Kidney (tissue), 14 donors: ENCODE data around the gene VPS39. TPM values are rescaled to one million over a fixed set of nuclear protein-coding genes. Genes with fewer than 3 reads are reported as not detected.

ENCODE experiments used
- DNase-seq, 5 donors: peaks; one replicate each; pipeline ENCODE4 v3.0.0-alpha.2; 2013 to 2020
- FAIRE-seq: peaks from 2 replicates; lab custom pipeline; 2012; peaks lifted over from hg19 to GRCh38; lab: Jason Lieb, UNC
- H3K27ac ChIP-seq, 2 donors: one replicate each; pipeline ENCODE4 v1.7.0; 2013; ENCODE audit warnings: low read depth in 2 of 2, low read length in 2 of 2, inconsistent platforms in 1 of 2
- H3K27me3 ChIP-seq: one replicate; pipeline ENCODE4 v1.7.1; 2013; ENCODE audit warnings: low read length, inconsistent platforms; ENCODE audit not compliant: control insufficient read depth, insufficient read depth
- H3K36me3 ChIP-seq, 3 donors: one replicate each; pipeline versions ENCODE4 v1.7.0 to v1.7.1; 2013; ENCODE audit warnings: low read length in 3 of 3, control low read depth in 1 of 3, inconsistent platforms in 1 of 3; ENCODE audit not compliant: insufficient read depth in 3 of 3, control insufficient read depth in 2 of 3
- H3K4me1 ChIP-seq, 3 donors: one replicate each; pipeline versions ENCODE4 v1.7.0 to v1.7.1; 2013; ENCODE audit warnings: low read length in 3 of 3, inconsistent platforms in 1 of 3, low read depth in 1 of 3; ENCODE audit not compliant: control insufficient read depth in 2 of 3, insufficient read depth in 2 of 3
- H3K4me3 ChIP-seq, 3 donors: one replicate each; pipeline versions ENCODE4 v1.7.0 to v1.8.1; 2013; ENCODE audit warnings: low read length in 3 of 3, control low read depth in 1 of 3, inconsistent platforms in 1 of 3
- H3K9ac ChIP-seq, 3 donors: one replicate each; pipeline versions ENCODE4 v1.7.0 to v1.7.1; 2013; ENCODE audit warnings: low read length in 3 of 3, control low read depth in 1 of 3, inconsistent platforms in 1 of 3
- H3K9me3 ChIP-seq, 3 donors: one replicate each; pipeline versions ENCODE4 v1.7.0 to v1.7.1; 2013; ENCODE audit warnings: low read length in 3 of 3, control low read depth in 1 of 3, inconsistent platforms in 1 of 3; ENCODE audit not compliant: control insufficient read depth in 2 of 3, insufficient read depth in 1 of 3
- intact Hi-C: fragments of 100-400 bp; cut with DNase I; formaldehyde crosslinking; loops from one replicate; pipeline ENCODE4 v1.11.1; 2022
- polyA plus RNA-seq: library from polyadenylated mRNA; stranded (reverse); fragments of 350-450 nt; fragmentation: Illumina TruSeq; extraction: RNeasy Lipid Tissue Mini Kit (QIAGEN cat#74804); gene quantifications from one replicate; pipeline ENCODE4 v1.2.3, GENCODE V29; 2014; ENCODE audit warnings: low read depth, low replicate concordance; ENCODE audit not compliant: insufficient read depth
- total RNA-seq: library from RNA; stranded (reverse); fragmentation: NEBNext Ultra II Directional; extraction: Animal tissue kit (Norgen Biotek cat#: 25700); gene quantifications from one replicate; pipeline ENCODE4 v1.2.1, GENCODE V29; 2021
- TF ChIP-seq, protein P1 (sequence below): IDR thresholded peaks from 3 replicates; pipeline ENCODE4 v1.5.1; 2012; ENCODE audit warnings: mild to moderate bottlenecking, moderate library complexity, borderline replicate concordance; ENCODE audit not compliant: insufficient read depth; ENCODE audit errors: extremely low read depth
- donor health status: control.
- donor health status: control.
- donor health status: control.
- donor health status: control.
- donor health status: control.
- donor health status: DM: yes; HTN: yes; CAD: no.
- donor health status: Normal renal cell carcinoma (clear cell type).

VPS39 gene
- total and polyA plus RNA-seq, 2 donors from 2014 or later, result 33.1 to 70.9 TPM

GRCh38 chr15:42191610-42192346 lies 16.3 kb downstream of the VPS39 start:
- H3K4me1 ChIP-seq, result peaks cover 0 to 2% (median 0%) of the 10 kb centered on the region in 3 donors
- H3K4me3 ChIP-seq, result no peak overlapping the region
- DNase-seq (peak in 1 of 5 donors; percentile 9), FAIRE-seq (no peak)
- H3K36me3 ChIP-seq, result peaks cover 10 to 25% (median 10%) of the 10 kb centered on the region in 3 donors
- TF ChIP-seq, protein P1, sequence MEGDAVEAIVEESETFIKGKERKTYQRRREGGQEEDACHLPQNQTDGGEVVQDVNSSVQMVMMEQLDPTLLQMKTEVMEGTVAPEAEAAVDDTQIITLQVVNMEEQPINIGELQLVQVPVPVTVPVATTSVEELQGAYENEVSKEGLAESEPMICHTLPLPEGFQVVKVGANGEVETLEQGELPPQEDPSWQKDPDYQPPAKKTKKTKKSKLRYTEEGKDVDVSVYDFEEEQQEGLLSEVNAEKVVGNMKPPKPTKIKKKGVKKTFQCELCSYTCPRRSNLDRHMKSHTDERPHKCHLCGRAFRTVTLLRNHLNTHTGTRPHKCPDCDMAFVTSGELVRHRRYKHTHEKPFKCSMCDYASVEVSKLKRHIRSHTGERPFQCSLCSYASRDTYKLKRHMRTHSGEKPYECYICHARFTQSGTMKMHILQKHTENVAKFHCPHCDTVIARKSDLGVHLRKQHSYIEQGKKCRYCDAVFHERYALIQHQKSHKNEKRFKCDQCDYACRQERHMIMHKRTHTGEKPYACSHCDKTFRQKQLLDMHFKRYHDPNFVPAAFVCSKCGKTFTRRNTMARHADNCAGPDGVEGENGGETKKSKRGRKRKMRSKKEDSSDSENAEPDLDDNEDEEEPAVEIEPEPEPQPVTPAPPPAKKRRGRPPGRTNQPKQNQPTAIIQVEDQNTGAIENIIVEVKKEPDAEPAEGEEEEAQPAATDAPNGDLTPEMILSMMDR, result no peak
- H3K27ac ChIP-seq, result no peak overlapping the region
- H3K27me3 ChIP-seq, result no peaks in the 10 kb centered on the region
- H3K9ac ChIP-seq, result no peak overlapping the region
- H3K9me3 ChIP-seq, result no peaks in the 10 kb centered on the region
- intact Hi-C loops, result no loop called here

GRCh38 chr15:42190370-42190769 lies 17.7 kb downstream of the VPS39 start:
- TF ChIP-seq, protein P1, result no peak
- no peak for FAIRE-seq
- Histone ChIP-seq H3K4me1 (peaks cover 0 to 2% (median 0%) of the 10 kb centered on the region in 3 donors), H3K9me3 (no peaks in the 10 kb centered on the region), H3K9ac (no peak overlapping the region), H3K27me3 (no peaks in the 10 kb centered on the region), H3K36me3 (peaks cover 10 to 38% (median 15%) of the 10 kb centered on the region in 3 donors), H3K4me3 (no peak overlapping the region), H3K27ac (no peak overlapping the region)
- intact Hi-C loops, result no loop called here
- no peak for DNase-seq

- TF ChIP-seq, protein P1, result no peak
- FAIRE-seq (no peak), DNase-seq (no peak)
- Histone ChIP-seq H3K9ac (no peak overlapping the region), H3K27ac (no peak overlapping the region), H3K36me3 (peaks cover 12 to 55% (median 37%) of the 10 kb centered on the region in 3 donors), H3K27me3 (no peaks in the 10 kb centered on the region), H3K4me1 (no peaks in the 10 kb centered on the region), H3K9me3 (no peaks in the 10 kb centered on the region), H3K4me3 (no peak overlapping the region)
- intact Hi-C loops, result no loop called here
These were observed 22.3 kb downstream of the VPS39 start for GRCh38 chr15:42185801-42186200.

GRCh38 chr15:42184736-42185135 lies 23.4 kb downstream of the VPS39 start:
- TF ChIP-seq, protein P1, result no peak
- Histone ChIP-seq H3K4me1 (no peaks in the 10 kb centered on the region), H3K27me3 (no peaks in the 10 kb centered on the region), H3K36me3 (peaks cover 12 to 47% (median 35%) of the 10 kb centered on the region in 3 donors), H3K27ac (no peak overlapping the region), H3K4me3 (no peak overlapping the region), H3K9me3 (no peaks in the 10 kb centered on the region), H3K9ac (no peak overlapping the region)
- intact Hi-C loops, result no loop called here
- no peak for FAIRE-seq
- no peak for DNase-seq
